HG03520 (cell line): ENCODE measurements around the gene GRIN2D.
A peak's percentile ranks its signal among the peaks of the same experiment; 100 is the strongest.
"Not testable (repeated sequence)": the region's sequence is repeated elsewhere in the genome, so short reads cannot be mapped to it uniquely, and the experiment has no call there.

Experiments
- ATAC-seq: cut with Tn5 transposase; IDR thresholded peaks from one replicate; pipeline ENCODE4 v1.9.1; 2021; ENCODE audit warnings: mild to moderate bottlenecking, moderate library complexity; ENCODE audit not compliant: unreplicated experiment

The GRIN2D gene

DNA sequence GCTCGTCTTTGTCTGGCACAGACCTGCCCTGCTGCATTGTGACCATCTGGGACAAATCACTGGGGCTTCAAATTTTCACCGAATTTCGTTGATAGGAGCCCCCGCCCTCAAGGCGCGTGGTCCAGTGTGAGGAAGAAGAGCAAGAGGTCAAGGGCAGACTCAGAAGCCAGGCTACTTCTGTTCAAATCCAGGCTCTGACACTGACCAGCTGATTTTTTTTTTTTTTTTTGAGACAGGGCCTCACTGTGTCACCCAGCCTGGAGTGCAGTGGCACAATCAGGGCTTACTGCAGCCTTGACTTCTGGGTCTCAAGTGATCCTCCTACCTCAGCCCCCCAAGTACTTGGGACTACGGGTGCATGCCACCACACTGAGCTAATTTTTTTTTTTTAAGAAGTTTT lies 22.1 kb upstream of the GRIN2D start:
- ATAC-seq: no peak

DNA sequence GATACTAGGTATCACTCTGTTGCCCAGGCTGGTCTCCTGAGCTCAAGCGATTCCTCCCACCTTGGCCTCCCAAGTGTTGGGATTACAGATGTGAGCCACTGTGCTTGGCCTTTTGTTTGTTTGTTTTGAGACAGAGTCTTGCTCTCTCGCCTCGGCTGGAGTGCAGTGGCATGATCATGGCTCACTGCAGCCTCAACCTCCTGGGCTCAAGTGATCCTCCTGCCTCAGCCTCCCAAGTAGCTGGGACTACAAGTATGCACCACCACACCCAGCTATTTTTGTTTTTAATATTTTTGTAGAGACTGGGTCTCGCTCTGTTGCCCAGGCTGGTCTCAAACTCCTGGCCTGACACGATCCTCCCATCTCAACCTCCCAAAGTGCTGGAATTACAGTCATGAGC lies 21.7 kb upstream of the GRIN2D start:
- not testable (repeated sequence) for ATAC-seq

DNA sequence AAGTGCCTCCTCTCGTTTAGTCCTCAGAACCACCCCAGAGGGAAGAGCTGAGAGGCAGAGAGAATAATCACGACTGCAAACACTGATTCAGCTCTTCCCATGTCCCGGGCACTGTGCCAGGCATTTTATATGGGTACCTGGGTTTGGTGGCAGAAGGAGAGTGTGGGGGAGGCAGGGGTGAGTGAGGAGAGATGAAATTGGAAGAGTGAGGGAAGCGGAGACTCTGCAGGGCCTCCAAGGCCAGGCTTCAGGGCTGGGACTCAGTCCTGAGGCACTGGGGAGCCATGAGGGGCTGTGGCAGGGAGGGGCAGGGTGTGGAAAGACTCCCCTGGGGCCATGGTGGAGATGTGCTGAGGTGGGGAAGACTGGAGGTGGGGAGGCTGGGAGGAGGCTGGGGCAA lies 20.6 kb upstream of the GRIN2D start:
- no peak for ATAC-seq

DNA sequence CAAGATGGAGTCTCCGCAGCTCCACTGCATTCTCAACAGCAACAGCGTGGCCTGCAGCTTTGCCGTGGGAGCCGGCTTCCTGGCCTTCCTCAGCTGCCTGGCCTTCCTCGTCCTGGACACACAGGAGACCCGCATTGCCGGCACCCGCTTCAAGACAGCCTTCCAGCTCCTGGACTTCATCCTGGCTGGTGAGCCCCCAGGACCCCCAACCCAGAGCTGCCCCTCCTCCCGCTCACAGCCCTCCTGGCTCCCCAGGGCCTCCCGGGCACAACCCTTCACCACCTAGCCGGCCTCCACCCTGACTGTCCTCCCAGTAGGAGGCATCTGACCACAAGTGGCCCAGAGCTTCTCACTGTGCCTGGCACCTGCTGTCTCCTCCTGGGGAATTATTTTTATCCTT lies 19.9 kb upstream of the GRIN2D start:
- ATAC-seq: no peak

DNA sequence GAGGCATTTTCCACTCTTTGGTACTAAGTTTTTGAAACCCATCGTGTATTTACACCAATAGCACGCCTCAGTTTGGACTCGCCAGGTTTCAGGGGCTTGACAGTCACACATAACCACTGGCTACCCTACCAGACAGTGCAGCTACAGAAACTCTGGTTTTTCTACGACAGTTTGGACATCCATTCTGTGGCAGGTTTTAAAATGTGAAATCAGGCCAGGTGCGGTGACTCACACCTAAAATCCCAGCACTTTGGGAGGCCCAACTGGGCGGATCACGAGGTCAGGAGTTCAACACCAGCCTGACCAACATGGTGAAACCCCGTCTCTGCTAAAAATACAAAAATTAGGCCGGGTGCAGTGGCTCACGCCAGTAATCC lies 15.3 kb upstream of the GRIN2D start:
- no peak for ATAC-seq

DNA sequence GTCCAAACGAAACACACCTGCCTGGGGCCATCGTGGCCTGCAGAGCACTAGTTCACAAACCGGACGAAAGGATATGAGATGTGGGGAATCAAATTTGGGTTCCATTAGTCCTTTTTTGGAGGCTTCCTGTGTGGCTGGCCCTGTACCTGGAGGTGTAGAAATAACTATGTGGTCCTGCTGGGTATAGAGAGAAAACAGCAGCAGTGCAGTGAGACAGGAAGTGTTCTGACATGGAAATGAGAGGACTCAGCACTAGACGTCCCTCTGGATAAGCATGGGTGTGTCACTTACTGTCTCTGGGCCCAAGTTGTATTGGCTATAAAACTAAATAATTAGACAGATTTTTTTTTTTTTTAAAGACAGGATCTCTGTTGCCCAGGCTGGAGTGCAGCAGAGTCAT lies 14.4 kb upstream of the GRIN2D start:
- ATAC-seq: no peak

DNA sequence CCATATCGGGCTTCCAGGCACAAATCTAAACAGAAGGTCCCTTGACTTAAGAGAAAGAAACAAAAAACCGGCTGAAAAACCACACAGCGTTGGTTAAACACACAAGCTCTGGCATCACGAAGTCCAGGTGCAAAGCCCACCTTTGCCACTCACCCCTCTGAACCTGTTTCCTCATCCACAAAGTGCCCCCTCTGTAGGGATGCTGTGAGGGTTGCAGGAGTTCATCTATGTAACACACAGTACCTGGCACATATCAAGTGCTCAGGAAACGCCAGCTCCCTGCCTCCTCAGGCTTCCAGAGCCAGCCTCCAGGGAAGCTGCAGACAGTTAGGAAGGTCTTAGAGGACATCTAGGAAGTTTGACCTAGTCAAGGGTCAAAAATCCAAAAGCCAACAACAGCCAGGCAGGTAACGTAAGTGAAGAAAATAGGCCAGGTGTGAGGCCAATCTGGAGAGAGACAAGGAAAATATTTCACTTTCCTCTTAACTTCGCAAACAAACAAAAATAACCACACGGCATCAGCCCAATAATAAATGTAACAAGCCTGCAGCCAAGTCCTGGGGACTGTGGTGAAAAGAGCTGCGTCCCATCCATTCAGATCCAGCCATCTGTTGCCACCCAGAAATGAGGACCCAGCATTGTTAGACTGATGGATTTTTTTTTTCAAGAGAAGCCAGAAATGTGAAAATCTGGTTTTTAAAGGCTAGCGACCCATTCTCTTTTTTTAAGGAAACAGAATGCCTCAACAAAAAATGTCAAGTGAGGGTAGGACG lies 12.1 kb upstream of the GRIN2D start:
- no peak for ATAC-seq

DNA sequence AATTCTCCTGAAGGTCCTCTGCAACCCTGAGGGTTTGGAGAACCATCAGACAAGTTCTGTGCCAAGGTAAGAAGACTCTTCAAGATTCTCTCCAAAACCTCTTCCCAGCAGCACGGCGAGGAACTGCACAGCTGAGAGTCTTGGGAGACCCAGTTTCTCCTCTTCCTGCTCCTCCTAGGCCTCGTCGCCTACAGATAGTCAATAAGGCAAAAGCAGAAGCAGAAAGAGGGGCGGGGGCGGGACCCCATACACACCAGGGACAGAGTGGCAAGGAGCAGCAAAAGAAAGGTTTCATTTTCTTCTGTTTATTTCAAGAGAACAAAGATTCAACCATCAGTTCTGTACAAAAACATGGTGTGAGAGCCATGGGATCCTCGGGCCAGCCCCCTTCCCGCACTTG lies 11.2 kb upstream of the GRIN2D start:
- ATAC-seq: no peak

DNA sequence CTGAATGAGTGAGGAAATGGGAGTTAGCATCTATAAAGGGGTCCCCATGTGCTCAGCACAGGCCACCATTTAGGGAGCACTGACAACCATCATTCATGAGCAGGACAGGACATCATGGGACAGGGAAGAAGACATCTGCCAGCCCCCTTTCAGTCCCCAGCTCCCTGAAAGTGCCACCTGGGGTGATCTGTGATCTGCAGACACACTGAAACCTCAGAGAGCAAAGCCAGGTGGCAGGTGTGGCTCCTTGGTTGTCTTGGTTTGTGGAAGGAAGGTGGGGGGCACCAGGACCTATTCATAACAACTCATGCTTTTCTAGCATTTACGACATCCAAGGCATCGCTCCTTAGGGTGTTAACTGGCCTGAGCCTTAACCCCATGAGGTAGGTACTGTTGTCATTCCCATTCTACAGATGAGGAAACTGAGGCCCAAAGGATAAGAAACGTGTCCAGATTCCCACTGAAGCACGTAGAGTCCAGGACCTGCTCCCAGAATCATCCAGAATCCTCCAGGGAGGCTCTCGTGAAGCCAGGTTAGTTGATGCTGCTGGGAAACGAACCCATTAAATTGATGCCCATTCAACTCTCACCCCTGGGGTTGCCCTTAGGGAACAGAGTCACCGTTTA lies 7.9 kb upstream of the GRIN2D start:
- no peak for ATAC-seq

DNA sequence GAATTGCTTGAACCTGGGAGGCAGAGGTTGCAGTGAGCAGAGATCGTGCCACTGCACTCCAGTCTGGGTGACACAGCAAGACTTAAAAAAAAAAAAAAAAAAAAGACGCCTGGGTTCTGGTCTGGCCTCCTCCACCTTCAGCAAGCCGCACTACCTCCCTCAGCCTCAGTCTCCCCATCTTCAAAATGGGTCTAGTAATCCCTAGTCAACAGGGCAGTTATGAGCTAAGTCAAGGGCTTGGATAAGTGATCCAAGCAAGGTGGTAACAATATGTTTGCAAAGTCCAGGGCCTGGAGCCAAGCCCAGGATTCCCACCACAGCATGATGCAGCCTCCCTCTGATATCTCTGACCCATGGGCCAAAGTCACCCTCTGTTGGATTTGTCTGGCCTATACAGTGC lies 6.5 kb upstream of the GRIN2D start:
- no peak for ATAC-seq

DNA sequence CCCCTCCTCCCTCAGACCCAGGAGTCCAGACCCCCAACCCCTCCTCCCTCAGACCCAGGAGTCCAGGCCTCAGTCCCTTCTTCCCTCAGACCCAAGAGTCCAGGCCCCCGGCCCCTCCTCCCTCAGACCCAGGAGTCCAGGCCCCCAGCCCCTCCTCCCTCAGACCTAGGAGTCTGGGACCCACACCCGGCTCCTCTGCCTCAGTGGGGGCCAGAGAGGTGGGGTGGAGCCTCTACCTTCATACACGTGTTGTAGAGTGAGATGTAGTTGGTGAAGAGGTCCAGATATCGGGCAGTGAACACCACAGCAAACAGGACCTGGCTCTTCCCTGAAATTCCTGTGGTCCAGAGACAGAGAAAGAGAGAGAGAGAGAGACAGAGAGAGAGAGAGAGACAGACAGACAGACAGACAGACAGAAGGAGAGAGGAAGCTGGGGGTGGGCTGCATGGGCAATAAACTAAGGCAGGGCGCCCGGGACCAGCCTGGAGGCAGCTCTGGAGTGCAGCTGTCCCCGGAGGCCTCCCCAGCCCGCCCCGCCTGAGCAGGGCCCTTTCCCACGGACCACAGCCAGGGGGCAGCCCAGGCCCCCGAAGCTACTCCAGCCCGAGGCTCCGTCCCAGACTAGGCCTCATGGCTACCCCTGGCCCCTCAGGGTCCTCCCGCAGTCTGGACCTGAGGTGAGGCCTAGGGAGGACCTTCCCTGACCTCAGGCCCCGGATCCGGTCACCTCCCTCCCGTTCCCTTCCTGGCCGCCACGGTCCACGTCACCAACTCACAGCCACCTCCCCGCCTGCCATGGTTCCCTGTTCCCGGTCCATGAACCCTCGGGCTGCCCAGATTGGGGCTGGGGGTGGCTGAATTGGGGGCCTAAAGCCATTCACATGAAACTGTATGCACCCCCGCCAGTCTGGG lies 3.0 kb upstream of the GRIN2D start:
- ATAC-seq: peak; percentile 21

DNA sequence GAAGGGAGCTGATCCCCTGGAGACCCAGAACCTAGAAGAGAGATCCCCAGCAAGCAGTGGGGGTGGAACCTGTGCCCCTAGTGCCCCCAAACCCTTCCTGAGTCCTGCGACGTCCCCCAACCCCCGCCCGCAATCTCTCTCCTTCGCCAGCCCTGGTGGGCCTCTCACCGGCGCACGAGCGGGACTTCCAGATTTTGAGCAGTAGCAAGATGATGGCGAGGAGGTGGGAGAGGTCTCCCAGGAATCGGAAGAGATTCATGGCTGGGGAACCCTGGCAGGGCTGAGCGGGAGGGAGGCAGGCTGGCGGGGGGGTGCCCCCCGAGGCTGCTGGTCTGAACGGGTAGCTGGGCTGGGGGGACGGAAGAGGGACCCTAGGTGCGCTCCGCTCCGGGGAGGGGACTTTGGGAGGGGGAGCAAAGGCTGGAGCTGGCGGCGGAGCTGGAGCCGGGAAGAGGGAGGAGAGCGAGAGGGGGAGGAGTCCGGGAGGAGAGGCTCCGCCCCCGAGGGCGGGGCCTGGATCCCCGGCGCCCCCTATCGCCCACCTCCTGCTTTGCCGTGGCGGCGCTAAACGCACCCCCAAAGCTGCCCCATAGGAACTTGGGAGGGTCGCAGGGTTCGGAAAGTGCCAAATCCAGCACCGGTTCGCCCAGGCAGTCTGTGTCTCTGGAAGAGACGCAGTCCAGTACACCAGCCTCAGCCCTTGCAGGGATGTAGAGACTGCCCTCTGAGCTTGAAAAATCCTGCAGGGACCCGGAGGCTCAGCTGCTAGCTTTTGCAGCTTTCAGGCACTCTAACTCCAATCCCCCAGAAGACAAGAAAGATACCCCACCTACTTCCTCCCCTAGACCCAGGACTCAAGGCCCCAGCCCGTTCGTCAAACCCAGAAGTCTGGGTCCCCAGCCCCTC lies 2.1 kb upstream of the GRIN2D start, which contains the start of gene KDELR1:
KDELR1 (minus strand) TSS at position 452 of the 906 bp plus-strand sequence; CDS start at position 259, 193 bp downstream.
- ATAC-seq: peak; percentile 73

DNA sequence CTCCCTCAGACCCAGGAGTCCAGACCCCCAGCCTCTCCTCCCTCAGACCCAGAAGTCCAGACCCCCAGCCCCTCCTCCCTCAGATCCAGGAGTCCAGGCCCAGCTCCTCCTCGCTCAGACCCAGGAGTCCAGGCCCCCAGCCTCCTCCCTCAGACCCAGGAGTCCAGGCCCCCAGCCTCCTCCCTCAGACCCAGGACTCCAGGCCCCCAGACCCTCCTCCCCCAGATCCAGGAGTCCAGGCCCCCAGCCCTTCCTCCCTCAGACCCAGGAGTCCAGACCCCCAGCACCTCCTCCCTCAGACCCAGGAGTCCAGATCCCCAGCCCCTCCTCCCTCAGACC lies 1.5 kb upstream of the GRIN2D start:
- not testable (repeated sequence) for ATAC-seq

DNA sequence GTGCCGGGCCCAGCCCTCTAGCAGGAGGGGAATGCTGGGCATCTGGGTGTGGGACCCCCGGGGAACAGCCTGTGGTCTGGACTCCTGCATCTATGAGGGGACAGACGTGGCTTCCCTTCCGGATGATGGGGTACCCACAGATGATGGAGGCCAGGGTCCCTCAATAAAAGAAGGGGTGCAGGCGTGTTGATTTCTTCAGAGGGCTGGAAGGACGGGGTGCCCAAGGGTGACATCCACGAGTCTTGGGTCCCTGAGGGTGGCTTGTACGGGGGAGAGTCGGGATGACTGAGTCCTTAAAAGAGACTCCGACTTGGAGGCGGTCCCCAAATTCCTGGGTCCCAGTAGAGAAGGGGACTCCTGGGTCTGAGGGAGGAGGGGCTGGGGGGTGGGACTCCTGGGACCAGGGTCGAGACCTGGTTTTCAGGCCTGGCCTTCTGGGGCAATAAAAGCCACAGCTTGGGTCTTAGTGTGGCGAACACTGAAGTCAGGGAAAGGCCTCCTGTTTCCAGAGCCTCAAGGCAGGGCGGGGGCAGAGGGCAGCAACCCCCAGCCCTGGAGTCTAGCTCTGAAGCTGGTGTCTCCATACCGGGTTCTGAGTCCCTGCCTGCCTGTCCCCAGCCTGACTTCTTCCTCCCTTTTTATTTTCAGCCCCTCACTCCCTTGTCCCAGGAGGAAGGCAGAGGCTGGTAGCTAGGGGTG lies 459 bp upstream of the GRIN2D start:
- ATAC-seq: no peak

DNA sequence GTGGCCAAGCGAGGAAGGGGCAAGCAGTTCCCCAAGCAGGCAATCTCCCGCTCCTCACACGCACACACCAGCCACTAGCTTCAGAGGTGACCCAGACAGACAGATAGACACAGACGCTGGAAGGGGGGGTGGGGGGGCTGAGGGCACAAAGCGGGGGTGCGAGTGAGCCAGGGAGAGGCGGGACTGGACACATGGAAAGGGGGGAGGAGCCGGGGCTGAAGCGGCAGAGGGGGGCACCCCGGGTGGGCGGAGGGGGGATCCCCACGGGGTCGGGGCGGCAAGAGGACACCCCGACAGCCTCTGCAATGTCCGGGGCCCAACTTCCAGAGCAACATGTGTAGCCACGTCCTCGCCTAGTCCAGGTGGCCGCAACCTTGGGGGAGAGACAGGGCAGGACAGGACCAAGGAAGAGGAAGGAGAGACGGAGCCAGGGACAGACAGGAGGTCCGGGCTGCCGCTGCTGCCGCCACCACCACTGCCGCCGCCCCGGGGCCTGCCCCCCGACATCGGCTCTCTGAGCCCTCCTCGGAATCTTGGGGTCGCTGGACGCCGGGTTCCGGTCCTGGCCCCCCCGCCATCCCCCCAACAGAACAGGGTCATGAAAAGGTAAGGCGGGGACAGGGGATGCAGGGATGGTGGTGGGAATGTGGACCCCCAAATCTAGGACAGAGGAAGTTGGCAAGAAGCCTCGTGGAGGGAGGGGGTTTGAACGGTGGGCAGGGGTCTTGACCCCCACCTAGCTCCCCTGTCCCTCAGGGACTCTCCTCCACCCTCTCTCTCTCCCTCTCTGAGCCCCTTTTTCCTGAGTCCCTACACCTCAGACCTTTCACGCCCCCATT lies 1.1 kb downstream of the GRIN2D start:
- ATAC-seq: no peak

DNA sequence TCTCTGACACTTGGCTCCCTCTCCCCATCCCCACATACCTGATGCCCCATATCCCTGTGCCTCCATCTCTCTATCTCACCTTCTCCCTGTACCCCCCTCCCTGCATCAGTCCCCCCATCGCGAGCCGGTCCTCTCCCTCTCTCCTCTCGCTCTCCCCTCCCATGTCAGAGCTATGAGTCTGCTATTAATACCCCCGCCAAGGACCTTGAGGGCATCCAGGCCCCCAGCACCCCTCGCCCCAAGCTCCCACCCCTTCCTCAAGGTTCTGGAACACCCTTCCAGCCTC lies 1.6 kb downstream of the GRIN2D start:
- ATAC-seq: no peak

DNA sequence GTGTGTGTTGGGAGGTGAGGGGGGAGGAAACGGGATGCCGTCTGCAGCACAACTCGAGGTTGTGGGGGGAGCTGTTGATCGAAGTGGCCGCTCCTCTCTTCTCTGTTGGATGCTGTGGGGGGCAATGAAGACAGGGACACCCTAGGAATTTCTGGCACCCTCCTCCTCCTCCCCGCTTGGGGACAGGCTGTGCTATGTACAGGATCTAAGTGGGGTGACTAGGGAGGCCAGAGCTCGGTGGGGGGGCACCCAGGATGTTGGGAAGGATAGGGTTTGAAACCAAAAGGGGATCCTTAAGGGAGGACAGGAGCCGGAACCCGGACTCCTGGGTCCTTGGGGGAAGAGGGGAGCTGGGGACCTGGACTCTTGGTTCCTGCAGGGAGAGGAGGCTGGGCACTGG lies 2.0 kb downstream of the GRIN2D start:
- ATAC-seq: no peak

DNA sequence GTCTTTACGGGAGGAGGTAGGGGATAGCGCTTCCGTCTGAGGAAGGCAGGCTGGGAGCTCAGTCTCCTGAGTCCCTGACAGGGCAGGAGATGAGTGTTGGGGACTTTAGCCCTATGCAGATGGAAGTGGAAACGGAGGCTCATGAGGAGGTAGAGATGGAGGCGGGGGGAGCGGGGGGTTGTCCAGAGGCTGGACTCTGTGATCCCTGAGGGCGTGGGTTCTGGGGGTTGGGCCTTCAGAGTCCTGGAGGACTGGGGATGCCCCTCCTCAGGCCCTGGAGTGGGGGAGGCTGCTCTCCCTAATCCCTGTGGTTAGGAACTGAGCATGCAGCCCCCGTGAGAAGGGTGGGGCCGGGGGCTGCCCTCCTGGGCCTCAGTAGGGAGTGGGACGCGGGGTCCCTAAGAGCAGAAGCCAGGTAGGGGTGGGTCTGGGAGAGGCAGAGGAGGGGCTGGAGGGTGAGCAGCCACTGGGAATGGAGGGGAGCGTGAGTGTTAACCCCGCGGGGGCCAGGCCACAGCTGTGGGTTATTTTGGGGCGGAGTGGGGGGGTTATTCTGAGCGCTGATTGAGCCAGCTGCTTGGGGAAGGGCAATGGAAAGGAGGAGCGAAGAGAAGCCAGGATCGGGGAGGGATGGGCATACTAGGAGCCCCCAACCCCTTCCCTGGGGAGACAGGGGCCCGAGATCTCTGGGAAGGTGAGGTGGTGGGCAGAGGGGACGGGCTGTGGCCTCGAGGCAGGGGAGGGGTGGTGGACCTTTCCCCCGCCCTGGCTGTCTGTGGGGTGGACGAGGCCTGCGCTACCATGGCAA lies 2.8 kb downstream of the GRIN2D start:
- no peak for ATAC-seq

DNA sequence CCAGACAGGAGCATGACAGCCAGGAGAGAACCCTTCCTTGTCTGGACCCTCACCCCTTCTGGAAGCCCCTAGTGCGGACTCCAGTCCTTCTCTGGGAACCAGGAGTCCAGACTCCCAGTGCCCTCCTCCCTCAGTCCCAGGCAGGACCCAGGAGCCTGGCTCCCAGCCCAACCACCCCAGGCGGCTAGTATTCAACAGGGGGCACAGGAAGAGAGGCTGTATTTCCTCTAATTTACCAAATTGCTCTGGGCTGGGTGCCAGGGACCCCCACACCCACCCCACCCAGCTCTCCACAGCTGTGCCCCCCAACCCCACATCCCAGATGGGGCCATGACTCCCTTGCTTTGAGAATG lies 3.3 kb downstream of the GRIN2D start:
- no peak for ATAC-seq
